Right atrium auricular region (tissue), 2 donors: ENCODE measurements around the gene GLS. TPM values are rescaled to one million over a fixed set of nuclear protein-coding genes. Genes with fewer than 3 reads are reported as not detected.
A peak's percentile ranks its signal among the peaks of the same experiment; 100 is the strongest.

Source experiments
- DNase-seq: peaks from one replicate; pipeline ENCODE4 v3.0.0-alpha.2; 2019; ENCODE audit warnings: low spot score
- H3K27ac ChIP-seq, 2 donors: fragments of 200-600 bp; sonication (generic); 1 replicate in 1 of 2; 2 replicates in 1 of 2; pipeline ENCODE4 v1.5.1; 2016 to 2019
- H3K27me3 ChIP-seq, 2 donors: fragments of 200-600 bp; sonication (generic); one replicate each; pipeline versions ENCODE4 v1.5.1 to v1.6.0; 2017 to 2019
- H3K36me3 ChIP-seq: fragments of 200-600 bp; sonication (generic); one replicate; pipeline ENCODE4 v1.5.1; 2016
- H3K4me1 ChIP-seq, 2 donors: fragments of 200-600 bp; sonication (generic); one replicate each; pipeline versions ENCODE4 v1.5.1 to v1.6.0; 2017 to 2019
- H3K4me3 ChIP-seq, 2 donors: fragments of 200-600 bp; sonication (generic); 1 replicate in 1 of 2; 2 replicates in 1 of 2; pipeline ENCODE4 v1.5.1; 2017 to 2019; ENCODE audit warnings: mild to moderate bottlenecking in 1 of 2, moderate library complexity in 1 of 2
- H3K9me3 ChIP-seq, 2 donors: fragments of 200-600 bp; sonication (generic); one replicate each; pipeline ENCODE4 v1.5.1; 2019
- total RNA-seq, 2 donors: library from RNA; depleted of rRNA; stranded (reverse); fragments of >200 nt; gene quantifications; one replicate each; pipeline ENCODE4 v1.1.0, GENCODE V29; 2016
- TF ChIP-seq, protein P1 (sequence below), 2 donors: fragments of 200-600 bp; sonication (generic); IDR thresholded peaks; one replicate each; pipeline ENCODE4 v1.5.1; 2019; ENCODE audit warnings: antibody characterized with exemption in 2 of 2

The GLS gene
- total RNA-seq, 2 donors from 2014 or later = 53.7 to 77.2 TPM

- peaks cover 76% of the 10 kb centered on the region for H3K36me3 ChIP-seq
- peaks cover 0 to 14% of the 10 kb centered on the region in 2 donors for H3K4me1 ChIP-seq
These were observed 126.6 kb downstream of the GLS start for GRCh38 chr2:191006997-191007783.

GRCh38 chr2:191008286-191008685, 127.7 kb downstream of the GLS start:
- H3K4me1 ChIP-seq = peaks cover 0 to 25% of the 10 kb centered on the region in 2 donors
- H3K27me3 ChIP-seq = no peaks in the 10 kb centered on the region
- H3K36me3 ChIP-seq = peaks cover 65% of the 10 kb centered on the region
- H3K9me3 ChIP-seq = no peaks in the 10 kb centered on the region
- no peak overlapping the region for H3K27ac ChIP-seq
- DNase-seq = no peak
- TF ChIP-seq, protein P1, sequence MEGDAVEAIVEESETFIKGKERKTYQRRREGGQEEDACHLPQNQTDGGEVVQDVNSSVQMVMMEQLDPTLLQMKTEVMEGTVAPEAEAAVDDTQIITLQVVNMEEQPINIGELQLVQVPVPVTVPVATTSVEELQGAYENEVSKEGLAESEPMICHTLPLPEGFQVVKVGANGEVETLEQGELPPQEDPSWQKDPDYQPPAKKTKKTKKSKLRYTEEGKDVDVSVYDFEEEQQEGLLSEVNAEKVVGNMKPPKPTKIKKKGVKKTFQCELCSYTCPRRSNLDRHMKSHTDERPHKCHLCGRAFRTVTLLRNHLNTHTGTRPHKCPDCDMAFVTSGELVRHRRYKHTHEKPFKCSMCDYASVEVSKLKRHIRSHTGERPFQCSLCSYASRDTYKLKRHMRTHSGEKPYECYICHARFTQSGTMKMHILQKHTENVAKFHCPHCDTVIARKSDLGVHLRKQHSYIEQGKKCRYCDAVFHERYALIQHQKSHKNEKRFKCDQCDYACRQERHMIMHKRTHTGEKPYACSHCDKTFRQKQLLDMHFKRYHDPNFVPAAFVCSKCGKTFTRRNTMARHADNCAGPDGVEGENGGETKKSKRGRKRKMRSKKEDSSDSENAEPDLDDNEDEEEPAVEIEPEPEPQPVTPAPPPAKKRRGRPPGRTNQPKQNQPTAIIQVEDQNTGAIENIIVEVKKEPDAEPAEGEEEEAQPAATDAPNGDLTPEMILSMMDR (IDR thresholded peaks at IDR 0.05) = no peak
- H3K4me3 ChIP-seq = no peak overlapping the region

More at GRCh38 chr2:191006997-191007783, 126.6 kb downstream of the GLS start:
- TF ChIP-seq, protein P1 (IDR thresholded peaks at IDR 0.05) = no peak
- Histone ChIP-seq H3K27ac (no peak overlapping the region), H3K4me3 (no peak overlapping the region), H3K9me3 (no peaks in the 10 kb centered on the region), H3K27me3 (no peaks in the 10 kb centered on the region)
- no peak for DNase-seq

DNA sequence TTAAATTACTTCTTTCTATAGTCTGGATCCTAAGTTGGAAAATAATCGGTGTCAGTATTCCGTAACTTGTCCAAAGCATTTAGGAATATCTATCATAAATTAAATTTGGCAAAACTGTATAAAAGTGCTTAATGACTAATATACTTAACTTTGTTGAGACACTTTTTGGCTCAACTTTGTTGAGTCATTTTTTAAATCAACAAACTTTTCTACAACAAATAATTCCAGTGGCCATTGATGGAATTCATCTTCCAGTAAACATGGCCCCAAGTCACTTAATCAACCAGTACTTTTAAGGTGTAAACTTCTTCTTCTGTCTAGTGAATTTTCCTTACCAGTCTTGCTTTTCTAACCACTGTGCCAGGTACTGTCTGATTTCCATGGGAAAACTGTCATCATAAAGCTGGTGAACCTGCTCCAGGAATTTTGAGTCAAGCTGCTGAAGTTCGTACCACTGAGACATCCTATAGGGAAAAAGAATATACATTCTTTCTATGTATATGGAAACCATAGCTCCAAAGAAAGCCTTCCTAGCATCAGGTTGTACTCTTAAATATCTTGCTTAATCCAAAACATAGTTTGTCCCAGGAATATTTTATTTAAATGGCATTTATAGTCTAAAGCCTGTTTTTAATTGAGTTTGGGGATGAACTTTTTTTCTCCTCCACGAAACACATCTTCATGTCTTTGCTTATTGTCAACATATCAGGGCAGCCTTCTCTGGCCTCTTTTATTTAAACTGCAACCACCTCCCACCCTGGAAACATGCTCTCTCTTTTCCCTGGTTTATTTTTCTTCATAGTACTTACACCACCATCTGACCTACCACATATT, 129.1 kb downstream of the GLS start:
- Histone ChIP-seq H3K36me3 (peaks cover 50% of the 10 kb centered on the region), H3K27me3 (no peaks in the 10 kb centered on the region), H3K4me1 (peaks cover 0 to 29% of the 10 kb centered on the region in 2 donors), H3K4me3 (no peak overlapping the region), H3K9me3 (no peaks in the 10 kb centered on the region), H3K27ac (no peak overlapping the region)
- DNase-seq = no peak
- TF ChIP-seq, protein P1 (IDR thresholded peaks at IDR 0.05) = no peak

DNA sequence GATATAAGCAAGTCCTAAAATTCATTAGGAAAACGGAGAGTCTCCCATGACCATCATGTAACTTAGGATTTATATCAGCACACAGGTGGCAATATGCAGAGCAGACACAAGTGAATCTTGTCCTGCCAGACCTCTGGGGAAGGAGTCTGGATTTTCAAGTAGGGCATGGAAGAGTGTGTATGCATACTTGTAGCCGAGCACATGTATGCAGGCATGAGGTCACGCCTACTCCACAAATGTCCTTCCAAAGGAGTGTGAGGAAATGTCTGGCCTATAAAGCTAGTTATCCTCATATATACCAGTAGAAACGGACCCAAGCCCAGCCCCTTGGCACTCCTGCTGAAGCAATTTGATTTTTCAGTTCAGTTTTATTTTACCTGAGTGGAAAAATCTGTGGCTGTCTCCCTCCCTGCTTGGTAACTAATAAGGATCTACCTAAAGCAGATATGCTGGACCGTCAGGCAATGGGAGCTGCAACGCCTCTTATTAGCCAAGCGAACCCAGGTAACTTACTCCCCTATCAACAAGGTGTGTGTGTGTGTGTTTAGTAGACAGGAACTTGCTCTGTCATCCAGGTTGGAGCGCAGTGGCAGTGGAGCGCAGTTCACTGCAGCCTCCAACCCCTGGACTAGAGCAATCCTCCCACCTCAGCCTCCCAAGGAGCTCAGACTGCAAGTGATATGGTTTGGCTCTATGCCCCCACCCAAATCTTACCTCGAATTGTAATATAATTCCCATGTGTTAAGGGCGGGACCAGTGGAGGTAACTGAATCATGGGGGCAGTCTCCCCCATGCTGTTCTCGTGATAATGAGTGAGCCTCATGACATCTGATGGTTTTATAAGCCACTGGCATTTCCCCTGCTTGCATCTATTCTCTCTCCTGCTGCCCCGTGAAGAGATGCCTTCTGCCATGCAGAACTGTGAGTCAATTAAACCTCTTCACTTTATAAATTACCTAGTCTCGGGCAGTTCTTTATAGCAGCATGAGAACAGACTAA, 130.6 kb downstream of the GLS start:
- H3K4me3 ChIP-seq = no peak overlapping the region
- H3K27me3 ChIP-seq = no peaks in the 10 kb centered on the region
- TF ChIP-seq, protein P1 (IDR thresholded peaks at IDR 0.05) = no peak
- DNase-seq = no peak
- no peaks in the 10 kb centered on the region for H3K9me3 ChIP-seq
- H3K27ac ChIP-seq = no peak overlapping the region
- peaks cover 36% of the 10 kb centered on the region for H3K36me3 ChIP-seq
- H3K4me1 ChIP-seq = peaks cover 0 to 30% of the 10 kb centered on the region in 2 donors

DNA sequence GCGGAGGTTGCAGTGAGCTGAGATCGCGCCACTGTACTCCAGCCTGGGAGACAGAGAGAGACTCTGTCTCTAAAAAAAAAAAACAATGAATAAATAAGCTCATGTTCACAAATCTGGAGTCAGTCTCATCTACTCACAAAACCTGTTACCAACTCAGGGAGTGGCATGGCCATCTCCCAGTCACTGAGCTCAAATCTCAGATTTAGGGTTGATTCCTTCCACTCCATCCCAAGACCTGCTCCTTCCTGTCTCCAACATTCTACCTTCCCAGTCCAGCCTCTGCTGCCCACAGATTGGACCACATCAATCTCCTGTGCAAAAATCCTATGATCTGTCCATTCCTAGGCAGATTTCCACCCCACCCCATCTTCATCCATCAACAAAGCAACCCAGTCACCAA, 131.7 kb downstream of the GLS start:
- Histone ChIP-seq H3K27ac (no peak overlapping the region), H3K36me3 (peaks cover 24% of the 10 kb centered on the region)

More for the DNA sequence above, 131.7 kb downstream of the GLS start:
- Histone ChIP-seq H3K9me3 (no peaks in the 10 kb centered on the region), H3K27me3 (no peaks in the 10 kb centered on the region), H3K4me3 (peak overlapping the region; percentile 82 to 84), H3K4me1 (peaks cover 0 to 30% of the 10 kb centered on the region in 2 donors)
- DNase-seq = no peak
- TF ChIP-seq, protein P1 (IDR thresholded peaks at IDR 0.05) = no peak
